ENCODE results near the gene VPS35.
A peak's percentile ranks its signal among the peaks of the same experiment; 100 is the strongest.
"Not testable (repeated sequence)": the region's sequence is repeated elsewhere in the genome, so short reads cannot be mapped to it uniquely, and the experiment has no call there.

The VPS35 gene

GRCh38 chr16:46650254-46650623 is 38.7 kb downstream of the VPS35 start:
- DNase-seq, result no peak

- no peak for DNase-seq
Measured at GRCh38 chr16:46649588-46650253, 39.3 kb downstream of the VPS35 start.

- DNase-seq, result no peak
Measured at GRCh38 chr16:46648656-46649055, 40.3 kb downstream of the VPS35 start.

GRCh38 chr16:46638947-46639925 is 49.7 kb downstream of the VPS35 start:
- DNase-seq, result no peak

- DNase-seq, result no peak
Measured at GRCh38 chr16:46632778-46633733, 55.9 kb downstream of the VPS35 start.

- no peak for DNase-seq
Measured at GRCh38 chr16:46629331-46630219, 59.4 kb downstream of the VPS35 start.

GRCh38 chr16:46627746-46628145 is 61.2 kb downstream of the VPS35 start:
- no peak for DNase-seq

- DNase-seq, result not testable (repeated sequence)
Measured at GRCh38 chr16:46626681-46627080, 62.3 kb downstream of the VPS35 start.

- DNase-seq, result not testable (repeated sequence)
Measured at GRCh38 chr16:46624862-46625261, 64.1 kb downstream of the VPS35 start.

- DNase-seq, result not testable (repeated sequence)
Measured at GRCh38 chr16:46623707-46624106, 65.3 kb downstream of the VPS35 start.

- DNase-seq, result not testable (repeated sequence)
Measured at GRCh38 chr16:46623246-46623645, 65.7 kb downstream of the VPS35 start.

GRCh38 chr16:46621934-46622676 is 66.9 kb downstream of the VPS35 start:
- no peak for DNase-seq

- DNase-seq, result peak; percentile 79
Measured at GRCh38 chr16:46621006-46621933, 67.7 kb downstream of the VPS35 start, which contains the start of gene SHCBP1. SHCBP1 (minus strand) TSS chr16:46621379; CDS start chr16:46621359, 20 bp downstream.

- no peak for DNase-seq
Measured at GRCh38 chr16:46620266-46621005, 68.5 kb downstream of the VPS35 start.

GRCh38 chr16:46618516-46618915 is 70.5 kb downstream of the VPS35 start:
- DNase-seq, result no peak

- DNase-seq, result no peak
Measured at GRCh38 chr16:46614006-46614405, 75.0 kb downstream of the VPS35 start.

- no peak for DNase-seq
Measured at GRCh38 chr16:46613352-46613751, 75.6 kb downstream of the VPS35 start.

- DNase-seq, result no peak
Measured at GRCh38 chr16:46612121-46612520, 76.9 kb downstream of the VPS35 start.

- DNase-seq, result peak; percentile 11
Measured at GRCh38 chr16:46607529-46607928, 81.4 kb downstream of the VPS35 start.

All from NCI-H345 (cell line).